ENCODE data around the gene FSTL4. TPM values are rescaled to one million over a fixed set of nuclear protein-coding genes. Genes with fewer than 3 reads are reported as not detected.

The FSTL4 gene
- polyA plus RNA-seq, 1 donor (not counting 4 experiments of a cell fraction or from before 2014, with no cell fraction given): 1.7 TPM

GRCh38 chr5:133441166-133441815 is 171.1 kb downstream of the FSTL4 start:
- no peaks in the 10 kb centered on the region for H3K36me3 ChIP-seq (ENCODE audit: control insufficient read depth in 2 of 2, extremely low read depth in 1 of 2, insufficient read depth in 2 of 2, low read length in 2 of 2)

GRCh38 chr5:133440467-133441115 is 171.8 kb downstream of the FSTL4 start:
- Histone ChIP-seq H3K9me1 (ENCODE audit: control insufficient read depth, extremely low read depth, insufficient read depth, low read length) (no peaks in the 10 kb centered on the region), H3K4me2 (ENCODE audit: control insufficient read depth, extremely low read depth, insufficient read depth, low read depth, low read length) (no peak overlapping the region), H3K9me3 (ENCODE audit: control insufficient read depth, low read depth, low read length) (no peaks in the 10 kb centered on the region), H3K79me2 (ENCODE audit: control insufficient read depth, insufficient read depth, low read length) (no peaks in the 10 kb centered on the region), H3K27ac (ENCODE audit: control insufficient read depth, insufficient read depth, low read length) (peak overlapping the region; percentile 1), H3K4me1 (ENCODE audit: control insufficient read depth, extremely low read depth, insufficient read depth, low read length) (peaks cover 15% of the 10 kb centered on the region), H4K20me1 (ENCODE audit: control insufficient read depth, extremely low read depth, insufficient read depth, low read length) (no peaks in the 10 kb centered on the region), H3K27me3 (ENCODE audit: control insufficient read depth, extremely low read depth, insufficient read depth, low read length) (no peaks in the 10 kb centered on the region), H3K36me3 (ENCODE audit: control insufficient read depth in 2 of 2, extremely low read depth in 1 of 2, insufficient read depth in 2 of 2, low read length in 2 of 2) (no peaks in the 10 kb centered on the region), H3K9ac (ENCODE audit: control insufficient read depth, extremely low read depth, insufficient read depth, low read length) (no peak overlapping the region), H2AFZ (ENCODE audit: control insufficient read depth, low read length) (peak overlapping the region; percentile 11), H3K4me3 (ENCODE audit: control insufficient read depth in 2 of 3, extremely low read depth in 1 of 3, insufficient read depth in 2 of 3, low read depth in 1 of 3, low read length in 3 of 3) (no peak overlapping the region)
- FAIRE-seq (peak; percentile 59), DNase-seq (ENCODE audit: low read depth, low spot score) (no peak)
- TF ChIP-seq CTCF (optimal IDR thresholded peaks at IDR 0.05 in 1 of 3, IDR thresholded peaks at IDR 0.05 in 1 of 3, conservative IDR thresholded peaks at IDR 0.05 in 1 of 3; ENCODE audit: extremely low read depth in 1 of 3, insufficient read depth in 2 of 3, low read length in 3 of 3) (no peak), EZH2 (IDR thresholded peaks at IDR 0.05; ENCODE audit: low read length) (no peak)
- dilution Hi-C loops (cut with MboI; ENCODE audit: extremely low pct_ligation_motif_present, low sequenced_read_pairs): no loop called here

More at GRCh38 chr5:133441166-133441815, 171.1 kb downstream of the FSTL4 start:
- H3K9me1 ChIP-seq (ENCODE audit: control insufficient read depth, extremely low read depth, insufficient read depth, low read length): no peaks in the 10 kb centered on the region
- no peak for TF ChIP-seq EZH2 (IDR thresholded peaks at IDR 0.05; ENCODE audit: low read length)
- no peak for TF ChIP-seq CTCF (optimal IDR thresholded peaks at IDR 0.05 in 1 of 3, IDR thresholded peaks at IDR 0.05 in 1 of 3, conservative IDR thresholded peaks at IDR 0.05 in 1 of 3; ENCODE audit: extremely low read depth in 1 of 3, insufficient read depth in 2 of 3, low read length in 3 of 3)
- H3K27me3 ChIP-seq (ENCODE audit: control insufficient read depth, extremely low read depth, insufficient read depth, low read length): no peaks in the 10 kb centered on the region
- H3K9ac ChIP-seq (ENCODE audit: control insufficient read depth, extremely low read depth, insufficient read depth, low read length): no peak overlapping the region
- dilution Hi-C loops (cut with MboI; ENCODE audit: extremely low pct_ligation_motif_present, low sequenced_read_pairs): no loop called here
- H2AFZ ChIP-seq (ENCODE audit: control insufficient read depth, low read length): no peak overlapping the region
- FAIRE-seq: no peak
- H3K4me1 ChIP-seq (ENCODE audit: control insufficient read depth, extremely low read depth, insufficient read depth, low read length): peaks cover 15% of the 10 kb centered on the region
- no peaks in the 10 kb centered on the region for H3K9me3 ChIP-seq (ENCODE audit: control insufficient read depth, low read depth, low read length)
- DNase-seq (ENCODE audit: low read depth, low spot score): no peak
- H3K79me2 ChIP-seq (ENCODE audit: control insufficient read depth, insufficient read depth, low read length): no peaks in the 10 kb centered on the region
- no peak overlapping the region for H3K27ac ChIP-seq (ENCODE audit: control insufficient read depth, insufficient read depth, low read length)
- H3K4me3 ChIP-seq (ENCODE audit: control insufficient read depth in 2 of 3, extremely low read depth in 1 of 3, insufficient read depth in 2 of 3, low read depth in 1 of 3, low read length in 3 of 3): no peak overlapping the region
- no peaks in the 10 kb centered on the region for H4K20me1 ChIP-seq (ENCODE audit: control insufficient read depth, extremely low read depth, insufficient read depth, low read length)
- no peak overlapping the region for H3K4me2 ChIP-seq (ENCODE audit: control insufficient read depth, extremely low read depth, insufficient read depth, low read depth, low read length)

Data from keratinocyte (primary cell).